Midbrain (tissue), 1 donor: ENCODE measurements around the gene NPR1.
"Not testable (repeated sequence)": the region's sequence is repeated elsewhere in the genome, so short reads cannot be mapped to it uniquely, and the experiment has no call there.

Source experiments
- DNase-seq: peaks from one replicate; lab custom pipeline; 2025; lab: John Stamatoyannopoulos, UW

Gene NPR1

GRCh38 chr1:153682730-153683129 is 4.2 kb downstream of the NPR1 start:
- no peak for DNase-seq

GRCh38 chr1:153683854-153684253 is 5.4 kb downstream of the NPR1 start:
- no peak for DNase-seq

- DNase-seq: no peak
Measured at GRCh38 chr1:153684892-153685291, 6.4 kb downstream of the NPR1 start.

GRCh38 chr1:153685544-153686340 is 7.3 kb downstream of the NPR1 start:
- no peak for DNase-seq

GRCh38 chr1:153687346-153688125 is 9.0 kb downstream of the NPR1 start:
- DNase-seq: no peak

GRCh38 chr1:153688276-153688675 is 9.8 kb downstream of the NPR1 start:
- DNase-seq: no peak

GRCh38 chr1:153688736-153689328 is 10.3 kb downstream of the NPR1 start:
- no peak for DNase-seq

GRCh38 chr1:153693466-153693865 is 15.0 kb downstream of the NPR1 start:
- DNase-seq: no peak

- DNase-seq: no peak
Measured at GRCh38 chr1:153696741-153697140, 18.3 kb downstream of the NPR1 start.

GRCh38 chr1:153697191-153698019 is 18.9 kb downstream of the NPR1 start:
- no peak for DNase-seq

GRCh38 chr1:153698020-153698922 is 19.8 kb downstream of the NPR1 start:
- no peak for DNase-seq

GRCh38 chr1:153698923-153699714 is 20.6 kb downstream of the NPR1 start:
- no peak for DNase-seq

GRCh38 chr1:153699768-153700167 is 21.3 kb downstream of the NPR1 start:
- no peak for DNase-seq

- no peak for DNase-seq
Measured at GRCh38 chr1:153705484-153705883, 27.0 kb downstream of the NPR1 start.

- DNase-seq: no peak
Measured at GRCh38 chr1:153711026-153711425, 32.5 kb downstream of the NPR1 start.

GRCh38 chr1:153716211-153716610 is 37.7 kb downstream of the NPR1 start:
- not testable (repeated sequence) for DNase-seq

GRCh38 chr1:153717330-153717729 is 38.8 kb downstream of the NPR1 start:
- no peak for DNase-seq

- DNase-seq: no peak
Measured at GRCh38 chr1:153723687-153724086, 45.2 kb downstream of the NPR1 start.

- not testable (repeated sequence) for DNase-seq
Measured at GRCh38 chr1:153724634-153725033, 46.1 kb downstream of the NPR1 start.
